ENCODE results near the gene TIMM22. TPM values are rescaled to one million over a fixed set of nuclear protein-coding genes. Genes with fewer than 3 reads are reported as not detected.
"Not testable (repeated sequence)": the region's sequence is repeated elsewhere in the genome, so short reads cannot be mapped to it uniquely, and the experiment has no call there.

The TIMM22 gene
- polyA plus RNA-seq, 1 donor from 2014 or later = 21.2 TPM

DNA sequence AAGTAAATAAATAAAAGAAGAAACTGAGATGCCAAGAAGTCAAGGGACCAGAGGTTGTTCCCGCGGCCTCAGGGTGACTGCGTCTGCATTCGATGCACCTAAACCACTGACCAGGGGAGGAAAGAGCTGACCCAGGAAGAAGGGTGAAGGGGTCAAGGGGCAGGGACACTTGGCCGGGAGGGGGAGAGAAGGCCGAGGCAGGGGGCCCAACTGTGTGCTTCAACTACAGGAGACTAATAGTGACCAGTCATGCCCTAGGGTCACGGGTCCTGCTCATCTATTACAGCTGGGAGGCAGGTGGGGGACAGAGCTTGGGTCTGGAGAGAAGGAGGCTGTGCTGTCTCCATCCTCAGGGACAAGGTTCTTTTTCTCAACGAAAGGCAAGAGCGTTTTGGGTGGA is 44.8 kb downstream of the TIMM22 start:
- Mint-ChIP-seq H3K9me3 (no peaks in the 10 kb centered on the region), H3K4me1 (no peaks in the 10 kb centered on the region), H3K27ac (peak overlapping the region in 1 of 3 donors; percentile 50), H3K27me3 (no peaks in the 10 kb centered on the region), H3K36me3 (peaks cover 8% of the 10 kb centered on the region), H3K4me3 (no peak overlapping the region)

- Mint-ChIP-seq H3K9me3 (no peaks in the 10 kb centered on the region), H3K27me3 (no peaks in the 10 kb centered on the region), H3K4me3 (no peak overlapping the region), H3K36me3 (peaks cover 8% of the 10 kb centered on the region), H3K4me1 (no peaks in the 10 kb centered on the region), H3K27ac (peak overlapping the region in 1 of 3 donors; percentile 20)
These were observed 45.6 kb downstream of the TIMM22 start for GRCh38 chr17:1042486-1042885.

GRCh38 chr17:1043601-1044251 is 46.8 kb downstream of the TIMM22 start:
- Mint-ChIP-seq H3K4me1 (no peaks in the 10 kb centered on the region), H3K9me3 (no peaks in the 10 kb centered on the region), H3K27me3 (no peaks in the 10 kb centered on the region), H3K27ac (no peak overlapping the region), H3K36me3 (peaks cover 7% of the 10 kb centered on the region), H3K4me3 (no peak overlapping the region)

- H3K4me3 Mint-ChIP-seq, H3K4me1 Mint-ChIP-seq, H3K27me3 Mint-ChIP-seq, H3K36me3 Mint-ChIP-seq, H3K9me3 Mint-ChIP-seq: not testable (repeated sequence)
- peak overlapping the region in 1 of 3 donors; percentile 65 for H3K27ac Mint-ChIP-seq
These were observed 47.6 kb downstream of the TIMM22 start for GRCh38 chr17:1044387-1045009.

DNA sequence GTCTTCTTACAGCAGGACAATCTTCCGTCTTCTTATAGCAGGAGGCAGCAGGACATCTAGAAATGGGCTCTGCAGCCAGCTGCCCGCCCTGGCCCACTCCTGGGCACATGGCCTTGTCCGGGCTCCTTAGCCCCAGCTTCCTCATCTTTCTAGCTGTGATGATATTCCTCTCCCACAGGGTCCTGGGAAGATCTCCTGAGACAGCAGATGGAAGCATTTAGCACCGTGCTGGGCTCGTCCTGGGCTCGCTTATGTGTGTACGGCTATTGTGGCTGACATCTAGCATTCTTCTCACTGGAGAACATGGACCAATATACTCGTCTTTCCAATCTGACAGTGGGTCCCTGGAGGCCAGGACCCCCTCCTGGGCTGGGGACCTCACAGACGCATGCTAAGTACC is 48.5 kb downstream of the TIMM22 start:
- H3K36me3 Mint-ChIP-seq = peaks cover 7% of the 10 kb centered on the region
- H3K4me3 Mint-ChIP-seq = no peak overlapping the region
- H3K4me1 Mint-ChIP-seq = no peaks in the 10 kb centered on the region
- H3K27me3 Mint-ChIP-seq = no peaks in the 10 kb centered on the region
- H3K27ac Mint-ChIP-seq = peak overlapping the region in 1 of 3 donors; percentile 82
- no peaks in the 10 kb centered on the region for H3K9me3 Mint-ChIP-seq

DNA sequence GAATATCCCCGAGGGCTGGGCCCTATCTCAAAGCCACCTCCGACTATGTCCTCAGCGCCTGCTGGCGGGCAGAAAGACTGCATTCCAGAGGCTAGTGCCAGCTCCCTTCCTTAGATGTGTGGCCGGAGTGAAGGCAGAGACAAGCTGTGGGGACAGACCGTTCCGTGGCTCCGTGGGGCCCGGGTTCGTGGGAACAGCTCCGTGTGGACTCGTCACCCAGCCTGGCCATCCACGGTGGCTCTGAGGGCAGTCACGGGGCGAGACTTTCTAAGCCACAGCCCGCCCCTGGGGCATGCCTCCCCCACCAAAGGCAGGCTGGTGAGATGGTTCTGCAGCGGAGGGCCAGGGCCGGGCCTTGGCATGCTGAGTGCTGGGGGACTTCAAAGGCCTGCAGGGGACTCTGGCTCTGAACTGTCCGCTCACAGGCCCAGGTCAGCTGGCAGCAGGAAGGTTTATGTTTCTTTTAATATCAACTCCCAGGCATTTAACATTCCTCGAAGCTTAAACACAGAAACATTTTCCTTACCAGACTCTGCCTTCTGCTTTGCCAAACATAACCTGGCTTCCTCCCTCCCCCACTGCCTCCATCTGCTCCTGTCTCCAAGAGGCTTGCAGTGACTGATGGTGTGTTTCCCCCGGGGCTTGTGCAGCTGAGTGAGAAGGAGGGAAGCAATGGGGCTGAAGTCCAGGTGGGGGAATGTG is 50.4 kb downstream of the TIMM22 start:
- Mint-ChIP-seq H3K4me1 (no peaks in the 10 kb centered on the region), H3K27me3 (no peaks in the 10 kb centered on the region), H3K36me3 (peaks cover 7% of the 10 kb centered on the region), H3K27ac (no peak overlapping the region), H3K9me3 (no peaks in the 10 kb centered on the region), H3K4me3 (no peak overlapping the region)

DNA sequence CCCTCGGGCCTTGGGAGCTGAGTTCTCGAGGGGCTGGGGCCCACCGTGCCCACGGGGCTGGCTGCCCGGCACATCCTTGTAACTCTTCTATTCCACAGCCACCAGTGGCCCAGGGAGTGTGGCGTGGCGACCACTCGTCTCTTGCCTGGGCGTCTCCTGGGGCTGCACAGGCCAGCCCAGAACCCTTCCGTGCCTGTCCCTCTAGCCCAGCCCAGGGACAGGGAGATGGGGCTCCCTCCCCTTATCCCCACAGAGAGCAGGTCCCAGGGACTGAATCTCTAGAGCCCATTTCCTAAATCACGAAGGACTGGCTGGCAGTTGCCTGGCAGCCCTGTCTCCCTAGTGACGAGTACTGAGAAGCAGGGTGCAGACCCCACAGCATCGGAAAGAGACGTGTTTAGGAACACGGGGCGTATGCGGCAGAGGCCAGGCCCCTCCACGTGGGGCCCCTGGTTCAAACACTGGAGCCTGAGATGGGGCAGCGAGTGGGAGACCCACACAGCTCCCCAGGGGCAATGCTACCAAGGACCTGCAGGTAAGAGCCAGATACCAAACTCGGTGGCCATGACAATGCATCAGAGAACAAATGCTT is 51.0 kb downstream of the TIMM22 start:
- H3K36me3 Mint-ChIP-seq = peaks cover 2% of the 10 kb centered on the region
- H3K9me3 Mint-ChIP-seq = no peaks in the 10 kb centered on the region
- no peaks in the 10 kb centered on the region for H3K4me1 Mint-ChIP-seq
- no peaks in the 10 kb centered on the region for H3K27me3 Mint-ChIP-seq
- no peak overlapping the region for H3K4me3 Mint-ChIP-seq
- peak overlapping the region in 1 of 3 donors; percentile 53 for H3K27ac Mint-ChIP-seq

DNA sequence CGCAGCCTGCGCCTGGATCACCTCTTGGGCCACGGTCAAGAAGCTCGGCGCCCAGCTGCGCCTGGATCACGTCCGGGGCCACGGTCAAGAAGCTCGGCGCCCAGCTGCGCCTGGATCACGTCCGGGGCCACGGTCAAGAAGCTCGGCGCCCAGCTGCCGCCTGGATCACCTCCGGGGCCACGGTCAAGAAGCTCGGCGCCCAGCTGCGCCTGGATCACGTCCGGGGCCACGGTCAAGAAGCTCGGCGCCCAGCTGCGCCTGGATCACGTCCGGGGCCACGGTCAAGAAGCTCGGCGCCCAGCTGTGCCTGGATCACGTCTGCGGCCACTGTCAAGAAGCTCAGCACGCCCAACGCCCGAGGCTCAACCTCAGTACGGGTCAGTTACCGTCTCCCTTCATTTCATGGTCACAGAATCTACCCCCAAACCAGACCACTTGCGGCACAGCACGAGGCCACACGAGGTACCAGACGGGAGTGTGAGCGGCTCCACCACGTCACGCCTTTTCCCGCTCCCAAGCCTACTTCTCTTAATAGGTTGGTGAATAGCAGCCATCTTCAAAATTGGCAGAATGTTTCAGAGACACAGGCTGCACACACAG is 51.7 kb downstream of the TIMM22 start:
- not testable (repeated sequence) for H3K27ac Mint-ChIP-seq, H3K27me3 Mint-ChIP-seq, H3K9me3 Mint-ChIP-seq, H3K36me3 Mint-ChIP-seq, H3K4me3 Mint-ChIP-seq, H3K4me1 Mint-ChIP-seq

- peaks cover 2% of the 10 kb centered on the region for H3K36me3 Mint-ChIP-seq
- no peaks in the 10 kb centered on the region for H3K9me3 Mint-ChIP-seq
- H3K4me3 Mint-ChIP-seq = no peak overlapping the region
- no peaks in the 10 kb centered on the region for H3K27me3 Mint-ChIP-seq
- H3K27ac Mint-ChIP-seq = no peak overlapping the region
- H3K4me1 Mint-ChIP-seq = no peaks in the 10 kb centered on the region
These were observed 52.7 kb downstream of the TIMM22 start for GRCh38 chr17:1049446-1050225.

DNA sequence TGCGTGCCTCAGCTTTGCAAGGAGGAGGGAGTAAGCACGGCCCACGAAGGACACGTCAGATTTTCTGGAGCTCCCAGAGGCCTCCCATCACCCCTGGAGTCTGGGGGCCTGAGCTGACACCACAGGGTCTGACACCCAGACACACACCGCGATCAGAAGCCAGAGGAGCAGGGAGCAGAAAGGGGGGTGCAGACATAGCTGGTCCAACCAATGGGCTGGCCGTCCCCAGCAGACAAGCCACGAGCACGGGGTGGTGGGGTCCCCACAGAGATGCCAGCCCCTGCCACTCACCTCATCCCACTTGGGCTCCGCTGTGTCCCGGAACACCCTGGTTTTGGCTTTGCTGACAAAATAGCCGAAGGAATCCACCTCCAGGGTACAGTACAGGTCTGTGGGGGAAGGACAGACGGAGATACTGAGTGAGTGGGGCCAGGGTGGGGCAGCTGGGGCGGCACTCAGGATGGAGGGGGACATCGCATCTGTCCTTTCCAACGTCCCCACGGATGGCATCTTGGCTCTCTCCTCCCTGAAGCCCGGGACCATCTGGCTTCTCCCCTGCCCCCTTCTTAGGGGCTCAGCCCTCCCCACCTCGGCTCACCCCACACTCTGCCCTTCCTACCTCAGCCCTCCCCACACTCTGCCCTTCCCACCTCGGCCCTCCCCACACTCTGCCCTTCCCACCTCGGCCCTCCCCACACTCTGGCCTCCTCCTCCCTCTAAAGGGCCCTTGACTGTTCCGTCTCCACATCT is 53.5 kb downstream of the TIMM22 start:
- Mint-ChIP-seq H3K4me1 (no peaks in the 10 kb centered on the region), H3K27me3 (no peaks in the 10 kb centered on the region), H3K4me3 (no peak overlapping the region), H3K9me3 (no peaks in the 10 kb centered on the region), H3K27ac (peak overlapping the region in 1 of 3 donors; percentile 77), H3K36me3 (peaks cover 2% of the 10 kb centered on the region)

DNA sequence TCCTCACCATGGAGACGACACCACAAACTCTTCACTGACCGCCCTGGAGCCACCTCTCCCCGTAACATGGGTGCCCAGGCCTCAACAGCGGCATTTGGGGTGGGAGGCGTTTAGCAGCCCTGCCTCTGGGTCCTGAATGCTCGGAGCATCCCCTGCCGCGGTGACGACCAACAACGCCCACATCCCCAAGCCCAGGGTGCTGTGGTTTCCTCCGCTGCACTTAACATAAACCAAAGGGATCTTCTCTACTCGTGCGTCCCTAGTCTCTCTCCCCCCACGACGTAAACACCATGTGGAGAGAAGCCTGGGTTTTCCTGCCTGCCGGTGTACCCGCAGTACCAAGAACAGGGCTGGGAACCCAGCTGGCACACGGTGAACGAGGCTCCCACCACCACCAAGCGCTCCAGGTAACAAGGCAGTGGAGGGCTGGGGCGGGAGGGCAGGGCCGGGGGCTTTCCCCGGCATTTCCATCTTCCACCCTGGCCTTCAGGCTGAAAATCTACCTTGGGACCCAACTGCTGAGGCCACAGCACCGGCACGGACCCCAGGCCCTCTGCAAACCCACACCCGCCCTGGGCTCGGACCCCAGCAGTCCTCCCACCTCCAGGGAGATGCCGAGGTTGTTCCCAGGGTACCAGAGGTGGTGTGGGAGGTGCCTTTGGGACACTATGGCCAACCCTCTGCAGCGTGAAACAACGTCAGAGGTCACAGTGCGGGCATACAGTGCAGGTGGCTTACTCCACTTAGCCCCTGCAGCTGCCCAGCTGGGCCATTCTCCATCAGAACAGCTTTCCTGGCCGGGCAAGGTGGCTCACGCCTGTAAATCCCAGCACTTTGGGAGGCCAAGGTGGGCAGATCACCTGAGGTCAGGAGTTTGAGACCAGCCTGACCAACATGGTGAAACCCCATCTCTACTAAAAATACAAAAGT is 54.3 kb downstream of the TIMM22 start:
- H3K9me3 Mint-ChIP-seq = no peaks in the 10 kb centered on the region
- H3K4me3 Mint-ChIP-seq = no peak overlapping the region
- H3K27me3 Mint-ChIP-seq = no peaks in the 10 kb centered on the region
- peak overlapping the region in 1 of 3 donors; percentile 77 for H3K27ac Mint-ChIP-seq
- peaks cover under 1% of the 10 kb centered on the region for H3K36me3 Mint-ChIP-seq
- no peaks in the 10 kb centered on the region for H3K4me1 Mint-ChIP-seq
